Colonic mucosa (tissue), 4 donors: Measurements from ENCODE around the gene DLX2. TPM values are rescaled to one million over a fixed set of nuclear protein-coding genes. Genes with fewer than 3 reads are reported as not detected.
"Not testable (repeated sequence)": the region's sequence is repeated elsewhere in the genome, so short reads cannot be mapped to it uniquely, and the experiment has no call there.

Source experiments
- DNase-seq: peaks from one replicate; pipeline ENCODE4 v3.0.0-alpha.2; 2020
- H3K27ac ChIP-seq: fragments of 200-600 bp; one replicate; pipeline ENCODE4 v1.8.0; 2021
- H3K27me3 ChIP-seq: fragments of 200-600 bp; one replicate; pipeline ENCODE4 v1.8.0; 2021
- H3K36me3 ChIP-seq: fragments of 200-600 bp; one replicate; pipeline ENCODE4 v1.8.0; 2021
- H3K4me1 ChIP-seq: fragments of 200-600 bp; one replicate; pipeline ENCODE4 v1.8.0; 2021; ENCODE audit warnings: mild to moderate bottlenecking
- H3K4me3 ChIP-seq: fragments of 200-600 bp; one replicate; pipeline ENCODE4 v1.8.0; 2021
- H3K9ac ChIP-seq, 2 donors: one replicate each; pipeline ENCODE4 v1.7.0; 2013; ENCODE audit warnings: control low read depth in 2 of 2, low read depth in 2 of 2, low read length in 2 of 2
- H3K9me3 ChIP-seq: fragments of 200-600 bp; one replicate; pipeline ENCODE4 v1.8.0; 2021
- intact Hi-C: fragments of 100-400 bp; cut with DNase I; formaldehyde crosslinking; loops from one replicate; pipeline ENCODE4 v1.14.1; 2022
- total RNA-seq, 2 donors: library from RNA; stranded (reverse); fragmentation: NEBNext Ultra II Directional in 1 of 2; extraction: Animal tissue kit (Norgen Biotek cat#: 25700) in 1 of 2; gene quantifications; one replicate each; pipeline ENCODE4 v1.2.1, GENCODE V29; 2021
- TF ChIP-seq, protein P1 (sequence below): fragments of 200-600 bp; IDR thresholded peaks from one replicate; pipeline ENCODE4 v1.8.0; 2022; ENCODE audit warnings: antibody characterized with exemption, mild to moderate bottlenecking
- donor health status: healthy.
- donor health status: DM: no; HTN: no; CAD: no.
- donor health status: DM: no; HTN: no; CAD: no.

Gene DLX2
- total RNA-seq, 2 donors from 2014 or later, result not detected

- Histone ChIP-seq H3K4me3 (no peak overlapping the region), H3K27me3 (no peaks in the 10 kb centered on the region), H3K9me3 (no peaks in the 10 kb centered on the region), H3K9ac (no peak overlapping the region), H3K27ac (no peak overlapping the region), H3K36me3 (no peaks in the 10 kb centered on the region), H3K4me1 (no peaks in the 10 kb centered on the region)
- intact Hi-C loops, result no loop called here
- DNase-seq, result no peak
- TF ChIP-seq, protein P1, sequence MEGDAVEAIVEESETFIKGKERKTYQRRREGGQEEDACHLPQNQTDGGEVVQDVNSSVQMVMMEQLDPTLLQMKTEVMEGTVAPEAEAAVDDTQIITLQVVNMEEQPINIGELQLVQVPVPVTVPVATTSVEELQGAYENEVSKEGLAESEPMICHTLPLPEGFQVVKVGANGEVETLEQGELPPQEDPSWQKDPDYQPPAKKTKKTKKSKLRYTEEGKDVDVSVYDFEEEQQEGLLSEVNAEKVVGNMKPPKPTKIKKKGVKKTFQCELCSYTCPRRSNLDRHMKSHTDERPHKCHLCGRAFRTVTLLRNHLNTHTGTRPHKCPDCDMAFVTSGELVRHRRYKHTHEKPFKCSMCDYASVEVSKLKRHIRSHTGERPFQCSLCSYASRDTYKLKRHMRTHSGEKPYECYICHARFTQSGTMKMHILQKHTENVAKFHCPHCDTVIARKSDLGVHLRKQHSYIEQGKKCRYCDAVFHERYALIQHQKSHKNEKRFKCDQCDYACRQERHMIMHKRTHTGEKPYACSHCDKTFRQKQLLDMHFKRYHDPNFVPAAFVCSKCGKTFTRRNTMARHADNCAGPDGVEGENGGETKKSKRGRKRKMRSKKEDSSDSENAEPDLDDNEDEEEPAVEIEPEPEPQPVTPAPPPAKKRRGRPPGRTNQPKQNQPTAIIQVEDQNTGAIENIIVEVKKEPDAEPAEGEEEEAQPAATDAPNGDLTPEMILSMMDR, result no peak
Measured at GRCh38 chr2:172073518-172073917, 29.2 kb downstream of the DLX2 start.

DNA sequence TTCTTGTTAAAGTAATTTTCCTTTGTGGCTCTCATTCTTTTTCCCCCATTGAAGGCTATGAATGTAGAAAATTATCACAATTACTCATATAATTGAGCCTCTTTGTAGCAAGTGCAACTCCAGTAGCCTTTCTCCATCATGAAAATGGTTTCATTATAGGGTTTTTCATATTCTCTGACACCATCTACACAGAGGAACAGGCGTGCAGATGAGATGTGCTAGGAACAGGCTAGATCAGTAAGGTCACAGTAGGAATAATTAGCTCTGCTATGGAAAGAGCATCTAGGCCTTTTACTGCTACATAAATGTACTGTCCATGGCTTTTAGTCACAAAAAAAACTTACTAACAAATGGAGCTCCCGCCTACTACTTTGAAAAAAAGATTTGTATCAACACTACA, 30.0 kb downstream of the DLX2 start:
- TF ChIP-seq, protein P1, result no peak
- H3K36me3 ChIP-seq, result no peaks in the 10 kb centered on the region
- H3K27ac ChIP-seq, result no peak overlapping the region
- H3K9me3 ChIP-seq, result no peaks in the 10 kb centered on the region
- no peak overlapping the region for H3K9ac ChIP-seq
- DNase-seq, result no peak
- H3K27me3 ChIP-seq, result no peaks in the 10 kb centered on the region
- intact Hi-C loops, result no loop called here
- H3K4me3 ChIP-seq, result no peak overlapping the region
- H3K4me1 ChIP-seq, result no peaks in the 10 kb centered on the region

GRCh38 chr2:172072303-172072702, 30.4 kb downstream of the DLX2 start:
- no peaks in the 10 kb centered on the region for H3K27me3 ChIP-seq
- no peak for DNase-seq
- intact Hi-C loops, result no loop called here
- TF ChIP-seq, protein P1, result no peak
- no peak overlapping the region for H3K4me3 ChIP-seq
- no peak overlapping the region for H3K27ac ChIP-seq
- no peak overlapping the region for H3K9ac ChIP-seq
- no peaks in the 10 kb centered on the region for H3K9me3 ChIP-seq
- H3K36me3 ChIP-seq, result no peaks in the 10 kb centered on the region
- no peaks in the 10 kb centered on the region for H3K4me1 ChIP-seq

GRCh38 chr2:172070936-172071335, 31.8 kb downstream of the DLX2 start:
- no peak for DNase-seq
- intact Hi-C loops, result no loop called here
- Histone ChIP-seq H3K36me3 (no peaks in the 10 kb centered on the region), H3K9me3 (no peaks in the 10 kb centered on the region), H3K27ac (no peak overlapping the region), H3K27me3 (no peaks in the 10 kb centered on the region), H3K9ac (no peak overlapping the region), H3K4me3 (no peak overlapping the region), H3K4me1 (no peaks in the 10 kb centered on the region)
- TF ChIP-seq, protein P1, result no peak

GRCh38 chr2:172067905-172068304, 34.8 kb downstream of the DLX2 start:
- H3K4me1 ChIP-seq, H3K36me3 ChIP-seq, H3K9ac ChIP-seq, intact Hi-C loops, DNase-seq, H3K9me3 ChIP-seq, H3K27me3 ChIP-seq, H3K4me3 ChIP-seq, H3K27ac ChIP-seq: not testable (repeated sequence)

- Histone ChIP-seq H3K27me3 (no peaks in the 10 kb centered on the region), H3K36me3 (no peaks in the 10 kb centered on the region), H3K9ac (no peak overlapping the region), H3K9me3 (no peaks in the 10 kb centered on the region), H3K4me1 (no peaks in the 10 kb centered on the region), H3K4me3 (no peak overlapping the region), H3K27ac (no peak overlapping the region)
- no peak for DNase-seq
- TF ChIP-seq, protein P1, result no peak
- intact Hi-C loops, result no loop called here
Measured at GRCh38 chr2:172066394-172066886, 36.3 kb downstream of the DLX2 start.
